PC-3 (cell line): ENCODE measurements around the gene AGPAT4. TPM values are rescaled to one million over a fixed set of nuclear protein-coding genes. Genes with fewer than 3 reads are reported as not detected.

Experiments
- ATAC-seq: fragments of 200-7000 bp; cut with Tn5 transposase; 2 replicates; pipeline ENCODE4 v1.9.1; 2020; ENCODE audit warnings: mild to moderate bottlenecking, moderate library complexity
- BruUV-seq: library from RNA; stranded (reverse); fragments of 400-500 nt; replicated peaks from 2 replicates; lab custom pipeline; 2021; lab: Mats Ljungman, UMichigan
- CTCF ChIA-PET: fragments of 300-600 bp; sonication (Branson Sonifier 250); formaldehyde crosslinking; loops from one replicate; lab custom pipeline; 2022; ENCODE audit warnings: antibody characterized with exemption; lab: Charles Lee
- POLR2A ChIA-PET: fragments of 300-600 bp; sonication (Branson Sonifier 250); formaldehyde crosslinking; loops from one replicate; lab custom pipeline; 2022; ENCODE audit warnings: antibody characterized with exemption; ENCODE audit not compliant: unreplicated experiment; lab: Charles Lee
- DNase-seq: peaks from one replicate; pipeline ENCODE4 v3.0.0-alpha.2; 2015
- H2AFZ ChIP-seq: fragments of 300-600 bp; sonication (generic); 2 replicates; pipeline ENCODE4 v1.6.0; 2016; ENCODE audit warnings: antibody characterized with exemption, low read length
- H3F3A ChIP-seq: fragments of 300-600 bp; sonication (generic); one replicate; pipeline ENCODE4 v1.6.0; 2017; ENCODE audit warnings: antibody characterized with exemption, low read length, control low read depth, mild to moderate bottlenecking; ENCODE audit not compliant: unreplicated experiment
- H3K27ac ChIP-seq: fragments of 300-600 bp; sonication (generic); 2 replicates; pipeline ENCODE4 v1.5.1; 2016; ENCODE audit warnings: mild to moderate bottlenecking, low read length
- H3K27me3 ChIP-seq: fragments of 300-600 bp; sonication (generic); 2 replicates; pipeline ENCODE4 v1.6.1; 2016; ENCODE audit warnings: low read length, mixed read lengths
- H3K36me3 ChIP-seq: fragments of 300-600 bp; sonication (generic); 2 replicates; pipeline ENCODE4 v1.6.1; 2016; ENCODE audit warnings: low read depth, mixed run types, low read length, mixed read lengths
- H3K4me1 ChIP-seq: fragments of 300-600 bp; sonication (generic); 2 replicates; pipeline ENCODE4 v1.5.1; 2016; ENCODE audit warnings: low read length; ENCODE audit not compliant: insufficient read depth
- H3K4me2 ChIP-seq: fragments of 300-600 bp; sonication (generic); 2 replicates; pipeline ENCODE4 v1.6.0; 2016; ENCODE audit warnings: low read length
- H3K4me3 ChIP-seq: fragments of 300-600 bp; sonication (generic); 2 replicates; pipeline ENCODE4 v1.5.1; 2016; ENCODE audit warnings: mild to moderate bottlenecking, low read length, mixed read lengths
- H3K79me2 ChIP-seq: fragments of 300-600 bp; sonication (generic); 2 replicates; pipeline ENCODE4 v1.6.1; 2017; ENCODE audit warnings: low read length, mixed read lengths
- H3K9ac ChIP-seq: fragments of 300-600 bp; sonication (generic); 2 replicates; pipeline ENCODE4 v1.6.0; 2016; ENCODE audit warnings: mild to moderate bottlenecking, low read length
- H3K9me2 ChIP-seq: fragments of 300-600 bp; sonication (generic); replicated peaks from 2 replicates; pipeline ENCODE4 v1.6.1; 2016; ENCODE audit warnings: mixed run types, low read length, mixed read lengths
- H3K9me3 ChIP-seq: fragments of 300-600 bp; sonication (generic); 2 replicates; pipeline ENCODE4 v1.6.1; 2016; ENCODE audit warnings: low read length, mixed read lengths
- H4K20me1 ChIP-seq: fragments of 300-600 bp; sonication (generic); 2 replicates; pipeline ENCODE4 v1.6.1; 2016; ENCODE audit warnings: low read length, mixed read lengths
- CTCF ChIP-seq: fragments of 300-600 bp; sonication (generic); conservative IDR thresholded peaks from 2 replicates; pipeline ENCODE4 v1.5.1; 2017; ENCODE audit warnings: antibody characterized with exemption, low read depth, mild to moderate bottlenecking, low read length
- EZH2 ChIP-seq: fragments of 300-600 bp; sonication (generic); IDR thresholded peaks from one replicate; pipeline ENCODE4 v1.6.1; 2017; ENCODE audit warnings: antibody characterized with exemption, mild to moderate bottlenecking, low read length; ENCODE audit not compliant: unreplicated experiment
- EZH2phosphoT487 ChIP-seq: fragments of 300-600 bp; sonication (generic); IDR thresholded peaks from 2 replicates; pipeline ENCODE4 v1.6.1; 2018; ENCODE audit warnings: mild to moderate bottlenecking, antibody characterized with exemption, low read length, borderline replicate concordance
- intact Hi-C: fragments of 100-400 bp; cut with micrococcal nuclease; formaldehyde crosslinking; loops from 2 replicates; pipeline ENCODE4 v1.9.0; 2023
- total RNA-seq: library from RNA; depleted of rRNA; stranded (reverse); fragments of >200 nt; gene quantifications from 2 replicates; pipeline ENCODE4 v1.2.3, GENCODE V29; 2014

AGPAT4 gene
- total RNA-seq, 1 experiment from 2014 or later = 3.8 TPM

- ChIA-PET CTCF (no interaction called here), POLR2A (no interaction called here)
- Histone ChIP-seq H3K9me2 (no peaks in the 10 kb centered on the region), H3F3A (no peaks in the 10 kb centered on the region), H3K27me3 (no peaks in the 10 kb centered on the region), H3K4me2 (no peak overlapping the region), H3K36me3 (no peaks in the 10 kb centered on the region), H3K9me3 (no peaks in the 10 kb centered on the region), H2AFZ (no peak overlapping the region), H3K4me3 (no peak overlapping the region), H3K27ac (no peak overlapping the region), H4K20me1 (no peaks in the 10 kb centered on the region), H3K79me2 (no peaks in the 10 kb centered on the region), H3K4me1 (peaks cover 15% of the 10 kb centered on the region), H3K9ac (no peak overlapping the region)
- no peak for TF ChIP-seq CTCF
- TF ChIP-seq EZH2 = no peak
- TF ChIP-seq EZH2phosphoT487 = no peak
- DNase-seq (no peak), ATAC-seq (no peak)
- no TSS peak for BruUV-seq
- intact Hi-C loops = no loop called here
These were observed 102.7 kb downstream of the AGPAT4 start for GRCh38 chr6:161171207-161171606.

- no peak overlapping the region for H3K9ac ChIP-seq
- BruUV-seq = no TSS peak
- POLR2A ChIA-PET = interaction anchor here (0.5 kb wide), 1 partner anchor 1096 kb away, joined by 5 read pairs; no protein-coding TSS in a partner anchor
- DNase-seq (no peak), ATAC-seq (no peak)
- CTCF ChIA-PET = no interaction called here
- no peak overlapping the region for H2AFZ ChIP-seq
- no peaks in the 10 kb centered on the region for H4K20me1 ChIP-seq
- no peak overlapping the region for H3K27ac ChIP-seq
- H3K9me2 ChIP-seq = no peaks in the 10 kb centered on the region
- H3K27me3 ChIP-seq = no peaks in the 10 kb centered on the region
- no peaks in the 10 kb centered on the region for H3K9me3 ChIP-seq
- H3K4me2 ChIP-seq = no peak overlapping the region
- intact Hi-C loops = loop anchor here (5.0 kb wide), 1 partner anchor 103 kb away; the partner anchor contains the start of gene AGPAT4
- H3K36me3 ChIP-seq = no peaks in the 10 kb centered on the region
- no peaks in the 10 kb centered on the region for H3K79me2 ChIP-seq
- TF ChIP-seq CTCF = no peak
- TF ChIP-seq EZH2phosphoT487 = no peak
- no peak for TF ChIP-seq EZH2
- peaks cover 15% of the 10 kb centered on the region for H3K4me1 ChIP-seq
- H3K4me3 ChIP-seq = no peak overlapping the region
- H3F3A ChIP-seq = no peaks in the 10 kb centered on the region
These were observed 104.2 kb downstream of the AGPAT4 start for GRCh38 chr6:161169696-161170095.

GRCh38 chr6:161169035-161169434, 104.8 kb downstream of the AGPAT4 start:
- CTCF ChIA-PET = no interaction called here
- Histone ChIP-seq H3K9ac (peak overlapping the region; percentile 33), H4K20me1 (no peaks in the 10 kb centered on the region)

More at GRCh38 chr6:161169035-161169434, 104.8 kb downstream of the AGPAT4 start:
- peaks cover 15% of the 10 kb centered on the region for H3K4me1 ChIP-seq
- POLR2A ChIA-PET = no interaction called here
- H3K27ac ChIP-seq = peak overlapping the region; percentile 78
- no peaks in the 10 kb centered on the region for H3K79me2 ChIP-seq
- H3K9me2 ChIP-seq = no peaks in the 10 kb centered on the region
- H2AFZ ChIP-seq = 0 out of 2 replicates have a peak overlapping the region, but pooled peaks have one; percentile 40
- ATAC-seq = no peak; the same call in 1 of the 2 replicates
- no peaks in the 10 kb centered on the region for H3F3A ChIP-seq
- intact Hi-C loops = loop anchor here (5.0 kb wide), 1 partner anchor 103 kb away; the partner anchor contains the start of gene AGPAT4
- H3K27me3 ChIP-seq = no peaks in the 10 kb centered on the region
- no peaks in the 10 kb centered on the region for H3K9me3 ChIP-seq
- no peak overlapping the region for H3K4me3 ChIP-seq
- BruUV-seq = no TSS peak
- no peak for DNase-seq
- TF ChIP-seq EZH2phosphoT487 = no peak
- no peak for TF ChIP-seq CTCF
- TF ChIP-seq EZH2 = no peak
- no peaks in the 10 kb centered on the region for H3K36me3 ChIP-seq
- peak overlapping the region; percentile 56; the same call in 1 of the 2 replicates for H3K4me2 ChIP-seq
